Neural progenitor cell (in vitro differentiated cells): ENCODE measurements around the gene UBXN1. TPM values are rescaled to one million over a fixed set of nuclear protein-coding genes. Genes with fewer than 3 reads are reported as not detected.

Experiments
- DNase-seq: peaks from one replicate; pipeline ENCODE4 v3.0.0-alpha.2; 2016; ENCODE audit warnings: low spot score
- H2AFZ ChIP-seq: fragments of 200-600 bp; sonication (generic); replicated peaks from 2 replicates; pipeline ENCODE4 v1.6.1; 2016; ENCODE audit warnings: antibody characterized with exemption
- H3F3A ChIP-seq: fragments of 200-600 bp; sonication (generic); 2 replicates; pipeline ENCODE4 v1.6.1; 2016; ENCODE audit warnings: antibody characterized with exemption, low read depth
- H3K27ac ChIP-seq: fragments of 200-600 bp; sonication (generic); 2 replicates; pipeline ENCODE4 v1.5.1; 2016; ENCODE audit warnings: mild to moderate bottlenecking
- H3K27me3 ChIP-seq: fragments of 200-600 bp; sonication (generic); 2 replicates; pipeline ENCODE4 v1.6.1; 2016; ENCODE audit warnings: mild to moderate bottlenecking, moderate library complexity
- H3K36me3 ChIP-seq: fragments of 200-600 bp; sonication (generic); 2 replicates; pipeline ENCODE4 v1.5.1; 2016
- H3K4me1 ChIP-seq: fragments of 200-600 bp; sonication (generic); 2 replicates; pipeline ENCODE4 v1.6.1; 2016; ENCODE audit warnings: mixed run types
- H3K4me2 ChIP-seq: fragments of 200-600 bp; sonication (generic); 2 replicates; pipeline ENCODE4 v1.6.1; 2016
- H3K4me3 ChIP-seq: fragments of 200-600 bp; sonication (generic); 2 replicates; pipeline ENCODE4 v1.5.1; 2016
- H3K79me2 ChIP-seq: fragments of 200-600 bp; sonication (generic); 2 replicates; pipeline ENCODE4 v1.6.1; 2016; ENCODE audit warnings: low read depth
- H3K9ac ChIP-seq: fragments of 200-600 bp; sonication (generic); 2 replicates; pipeline ENCODE4 v1.6.1; 2016
- H3K9me3 ChIP-seq: fragments of 200-600 bp; sonication (generic); 2 replicates; pipeline ENCODE4 v1.5.1; 2016; ENCODE audit warnings: low read depth
- H4K20me1 ChIP-seq: fragments of 200-600 bp; sonication (generic); 2 replicates; pipeline ENCODE4 v1.6.1; 2016; ENCODE audit warnings: low read depth
- H3K27ac Mint-ChIP-seq: 3 replicates; pipeline ENCODE4 v1.8.0; 2021; ENCODE audit warnings: mixed read lengths
- H3K27me3 Mint-ChIP-seq: 2 replicates; pipeline ENCODE4 v1.8.0; 2022; ENCODE audit warnings: low read depth, mild to moderate bottlenecking, inconsistent platforms, moderate library complexity, mixed read lengths; ENCODE audit not compliant: insufficient read depth
- H3K36me3 Mint-ChIP-seq: 3 replicates; pipeline ENCODE4 v1.8.0; 2021; ENCODE audit warnings: mixed read lengths
- H3K4me1 Mint-ChIP-seq: 3 replicates; pipeline ENCODE4 v1.8.0; 2021; ENCODE audit warnings: mixed read lengths
- H3K4me3 Mint-ChIP-seq: 3 replicates; pipeline ENCODE4 v1.8.0; 2021; ENCODE audit warnings: mild to moderate bottlenecking, moderate library complexity, mixed read lengths
- H3K9me3 Mint-ChIP-seq: 3 replicates; pipeline ENCODE4 v1.8.0; 2020; ENCODE audit warnings: mixed read lengths
- CTCF ChIP-seq: fragments of 200-600 bp; sonication (generic); IDR thresholded peaks from 2 replicates; pipeline ENCODE4 v1.5.1; 2017; ENCODE audit warnings: antibody characterized with exemption, mild to moderate bottlenecking
- EZH2 ChIP-seq: fragments of 200-600 bp; sonication (generic); IDR thresholded peaks from 2 replicates; pipeline ENCODE4 v1.6.1; 2017; ENCODE audit warnings: antibody characterized with exemption, mild to moderate bottlenecking, moderate library complexity
- EZH2phosphoT487 ChIP-seq: fragments of 200-600 bp; sonication (generic); IDR thresholded peaks from 2 replicates; pipeline ENCODE4 v1.6.1; 2017; ENCODE audit warnings: antibody characterized with exemption
- total RNA-seq: library from RNA; depleted of rRNA; stranded (reverse); fragments of >200 nt; gene quantifications from 2 replicates; pipeline ENCODE4 v1.2.3, GENCODE V29; 2015; ENCODE audit warnings: low replicate concordance

UBXN1 gene, protein sequence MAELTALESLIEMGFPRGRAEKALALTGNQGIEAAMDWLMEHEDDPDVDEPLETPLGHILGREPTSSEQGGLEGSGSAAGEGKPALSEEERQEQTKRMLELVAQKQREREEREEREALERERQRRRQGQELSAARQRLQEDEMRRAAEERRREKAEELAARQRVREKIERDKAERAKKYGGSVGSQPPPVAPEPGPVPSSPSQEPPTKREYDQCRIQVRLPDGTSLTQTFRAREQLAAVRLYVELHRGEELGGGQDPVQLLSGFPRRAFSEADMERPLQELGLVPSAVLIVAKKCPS
- total RNA-seq = 60.7 and 129 TPM in 2 replicates

- Mint-ChIP-seq H3K36me3 (peaks cover 17% of the 10 kb centered on the region), H3K27ac (peak within 1 kb of the TSS; percentile 99), H3K27me3 (peaks cover 2% of the 10 kb centered on the region), H3K4me1 (peaks cover 27% of the 10 kb centered on the region), H3K4me3 (peak within 1 kb of the TSS; percentile 93), H3K9me3 (no peaks in the 10 kb centered on the region)
- H3K36me3 ChIP-seq = no peaks in the 10 kb centered on the region
- H2AFZ ChIP-seq = peak within 1 kb of the TSS; percentile 77
- H3K4me3 ChIP-seq = peak within 1 kb of the TSS; percentile 85
- peaks cover 20% of the 10 kb centered on the region for H3K79me2 ChIP-seq
- TF ChIP-seq EZH2phosphoT487 = no peak
- H3F3A ChIP-seq = peaks cover 44% of the 10 kb centered on the region
- H3K27me3 ChIP-seq = no peaks in the 10 kb centered on the region
- peak within 1 kb of the TSS; percentile 88 for H3K9ac ChIP-seq
- peaks cover 8% of the 10 kb centered on the region for H4K20me1 ChIP-seq
- H3K4me2 ChIP-seq = peak within 1 kb of the TSS; percentile 96
- H3K27ac ChIP-seq = no peak within 1 kb of the TSS
- DNase-seq = peak; percentile 85
- peaks cover 7% of the 10 kb centered on the region for H3K4me1 ChIP-seq
- no peaks in the 10 kb centered on the region for H3K9me3 ChIP-seq
These were observed at the start of gene UBXN1 for GRCh38 chr11:62678770-62679696. Gene UBXN1 (minus strand): TSS chr11:62679073. CDS start chr11:62678923, 150 bp downstream.

DNA sequence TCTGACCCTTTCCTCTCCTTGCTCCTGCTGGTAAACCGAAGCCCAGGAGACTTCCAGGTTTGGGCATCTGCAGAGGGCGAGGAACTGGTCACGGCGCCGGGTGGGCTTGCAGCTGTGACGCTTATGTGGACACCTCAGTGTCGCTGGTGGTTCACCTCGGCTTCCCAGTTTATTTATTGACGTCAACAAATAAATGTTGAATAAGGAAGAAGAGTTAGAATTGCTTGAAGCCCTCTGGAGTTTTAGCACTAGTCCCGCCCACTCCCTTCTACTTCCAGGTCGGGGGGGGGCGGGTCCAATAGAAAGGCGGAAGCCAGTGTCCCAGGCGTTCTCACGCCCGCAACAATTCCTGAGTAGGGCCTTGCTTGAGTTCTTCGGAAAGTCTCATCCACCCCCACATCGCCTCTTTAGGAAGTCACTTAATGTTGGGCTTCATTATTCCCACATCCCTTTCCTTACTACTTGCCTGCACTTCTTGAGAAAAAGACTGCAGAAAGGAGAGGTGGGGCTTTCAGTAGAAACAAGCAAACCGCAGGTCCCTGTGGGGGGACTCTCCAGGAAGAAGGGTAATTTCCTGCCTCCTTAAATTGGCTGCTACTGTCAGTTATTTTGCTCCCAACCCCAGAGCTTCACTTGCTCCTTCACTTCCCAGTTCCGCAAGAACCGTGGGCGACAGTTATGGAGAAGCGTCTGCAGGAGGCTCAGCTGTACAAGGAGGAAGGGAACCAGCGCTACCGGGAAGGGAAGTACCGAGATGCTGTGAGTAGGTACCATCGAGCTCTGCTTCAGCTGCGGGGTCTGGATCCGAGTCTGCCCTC, 49.5 kb upstream of the UBXN1 start, which contains the start of gene TTC9C:
TSS of gene TTC9C (plus strand) at position 316 of the 818 bp plus-strand sequence. CDS start at position 679, 363 bp downstream.
- Histone ChIP-seq H3K36me3 (peaks cover 10% of the 10 kb centered on the region), H4K20me1 (peaks cover 39% of the 10 kb centered on the region), H3K4me1 (peaks cover 18% of the 10 kb centered on the region), H2AFZ (peak within 1 kb of the TSS; percentile 96), H3K27me3 (no peaks in the 10 kb centered on the region), H3K9ac (peak within 1 kb of the TSS; percentile 87), H3K4me2 (peak within 1 kb of the TSS; percentile 95), H3F3A (peaks cover 42% of the 10 kb centered on the region), H3K79me2 (peaks cover 85% of the 10 kb centered on the region), H3K27ac (peak within 1 kb of the TSS; percentile 98), H3K4me3 (peak within 1 kb of the TSS; percentile 79), H3K9me3 (no peaks in the 10 kb centered on the region)
- Mint-ChIP-seq H3K27me3 (peaks cover 10% of the 10 kb centered on the region), H3K36me3 (peaks cover 21% of the 10 kb centered on the region), H3K4me1 (peaks cover 44% of the 10 kb centered on the region), H3K27ac (peak within 1 kb of the TSS; percentile 99), H3K9me3 (no peaks in the 10 kb centered on the region), H3K4me3 (peak within 1 kb of the TSS; percentile 93)
- TF ChIP-seq CTCF (no peak), EZH2phosphoT487 (no peak), EZH2 (no peak)
- peak; percentile 93 for DNase-seq

DNA sequence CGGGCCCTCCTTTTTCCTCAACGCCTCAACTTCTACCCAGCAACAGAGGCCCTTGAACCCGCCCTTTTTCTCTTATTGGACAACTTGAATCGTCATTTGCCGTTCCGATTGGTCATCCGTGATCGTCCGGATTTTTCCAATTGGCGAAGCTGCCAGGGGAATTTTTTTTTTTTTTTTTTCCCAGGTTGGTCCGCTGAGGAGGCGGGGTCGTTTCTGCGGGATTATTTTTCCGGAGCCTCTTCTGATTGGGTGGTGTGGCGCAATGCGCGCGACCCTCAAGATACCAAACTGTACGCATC, 48.9 kb upstream of the UBXN1 start:
- Histone ChIP-seq H3K27ac (peak overlapping the region; percentile 98), H3K4me1 (peaks cover 18% of the 10 kb centered on the region), H3K36me3 (peaks cover 12% of the 10 kb centered on the region), H4K20me1 (peaks cover 44% of the 10 kb centered on the region), H3K9me3 (no peaks in the 10 kb centered on the region), H3K9ac (no peak overlapping the region), H3K27me3 (no peaks in the 10 kb centered on the region), H3K4me3 (peak overlapping the region; percentile 79), H3K79me2 (peaks cover 86% of the 10 kb centered on the region), H2AFZ (peak overlapping the region; percentile 96), H3K4me2 (peak overlapping the region; percentile 95), H3F3A (peaks cover 48% of the 10 kb centered on the region)
- H3K4me1 Mint-ChIP-seq = peaks cover 45% of the 10 kb centered on the region
- peaks cover 12% of the 10 kb centered on the region for H3K27me3 Mint-ChIP-seq
- no peaks in the 10 kb centered on the region for H3K9me3 Mint-ChIP-seq
- TF ChIP-seq EZH2 = no peak
- TF ChIP-seq CTCF = no peak
- no peak for TF ChIP-seq EZH2phosphoT487
- DNase-seq = peak; percentile 98
- peak overlapping the region; percentile 93 for H3K4me3 Mint-ChIP-seq
- peak overlapping the region; percentile 99 for H3K27ac Mint-ChIP-seq
- peaks cover 21% of the 10 kb centered on the region for H3K36me3 Mint-ChIP-seq
